ENCODE results near the gene UGT2B7.

Gene UGT2B7

GRCh38 chr4:69089388-69089787 lies 6.9 kb upstream of the UGT2B7 start:
- H3K27me3 ChIP-seq (replicated peaks in 2 of 5; ENCODE audit: control insufficient read depth in 4 of 5, insufficient read depth in 5 of 5, low read length in 4 of 5), result no peaks in the 10 kb centered on the region
- ChIA-PET POLR2A (no interaction called here), CTCF (interaction anchor here (0.8 kb wide), 1 partner anchor 9 kb away, joined by 3 read pairs; no protein-coding TSS in a partner anchor)
- no peak overlapping the region for H3K27ac ChIP-seq (ENCODE audit: insufficient read depth in 1 of 2, low read depth in 1 of 2, low read length in 2 of 2, poor library complexity in 1 of 2, severe bottlenecking in 2 of 2)
- DNase-seq, result no peak
- peaks cover 0 to 1% (median 0%) of the 10 kb centered on the region in 5 experiments for H3K9me3 ChIP-seq (ENCODE audit: control extremely low read depth in 1 of 5, control insufficient read depth in 4 of 5, insufficient read depth in 2 of 5, low read depth in 1 of 5, low read length in 4 of 5)
- WGBS (ENCODE audit: insufficient coverage), result 83% methylated on average over 1 of the region's 1 CpG
- H3K4me1 ChIP-seq (ENCODE audit: control extremely low read depth in 1 of 4, control insufficient read depth in 4 of 4, insufficient read depth in 4 of 4, low read length in 3 of 4), result no peaks in the 10 kb centered on the region
- H3K4me3 ChIP-seq (ENCODE audit: control insufficient read depth in 1 of 7, extremely low read depth in 1 of 7, insufficient read depth in 4 of 7, low read depth in 2 of 7, low read length in 6 of 7), result no peak overlapping the region
- H3K36me3 ChIP-seq (ENCODE audit: control insufficient read depth in 4 of 4, insufficient read depth in 4 of 4, low read length in 3 of 4), result no peaks in the 10 kb centered on the region

- no peak for DNase-seq
- WGBS (ENCODE audit: insufficient coverage), result no CpG with 5 or more reads among the region's 1 CpG
- ChIA-PET POLR2A (no interaction called here), CTCF (no interaction called here)
- H3K27ac ChIP-seq (ENCODE audit: insufficient read depth in 1 of 2, low read depth in 1 of 2, low read length in 2 of 2, poor library complexity in 1 of 2, severe bottlenecking in 2 of 2), result no peak overlapping the region
- no peaks in the 10 kb centered on the region for H3K36me3 ChIP-seq (ENCODE audit: control insufficient read depth in 4 of 4, insufficient read depth in 4 of 4, low read length in 3 of 4)
- H3K4me3 ChIP-seq (ENCODE audit: control insufficient read depth in 1 of 7, extremely low read depth in 1 of 7, insufficient read depth in 4 of 7, low read depth in 2 of 7, low read length in 6 of 7), result no peak overlapping the region
- no peaks in the 10 kb centered on the region for H3K27me3 ChIP-seq (replicated peaks in 2 of 5; ENCODE audit: control insufficient read depth in 4 of 5, insufficient read depth in 5 of 5, low read length in 4 of 5)
- H3K9me3 ChIP-seq (ENCODE audit: control extremely low read depth in 1 of 5, control insufficient read depth in 4 of 5, insufficient read depth in 2 of 5, low read depth in 1 of 5, low read length in 4 of 5), result peaks cover 0 to 1% (median 0%) of the 10 kb centered on the region in 5 experiments
- H3K4me1 ChIP-seq (ENCODE audit: control extremely low read depth in 1 of 4, control insufficient read depth in 4 of 4, insufficient read depth in 4 of 4, low read length in 3 of 4), result peaks cover 0 to 2% (median 0%) of the 10 kb centered on the region in 4 experiments
Observed at GRCh38 chr4:69092190-69092589, 4.1 kb upstream of the UGT2B7 start.

GRCh38 chr4:69092980-69093568 lies 3.2 kb upstream of the UGT2B7 start:
- CTCF ChIA-PET, result no interaction called here
- POLR2A ChIA-PET, result no interaction called here
- H3K36me3 ChIP-seq (ENCODE audit: control insufficient read depth in 4 of 4, insufficient read depth in 4 of 4, low read length in 3 of 4), result no peaks in the 10 kb centered on the region
- peaks cover 0 to 2% (median 0%) of the 10 kb centered on the region in 4 experiments for H3K4me1 ChIP-seq (ENCODE audit: control extremely low read depth in 1 of 4, control insufficient read depth in 4 of 4, insufficient read depth in 4 of 4, low read length in 3 of 4)
- DNase-seq, result no peak
- H3K27me3 ChIP-seq (replicated peaks in 2 of 5; ENCODE audit: control insufficient read depth in 4 of 5, insufficient read depth in 5 of 5, low read length in 4 of 5), result no peaks in the 10 kb centered on the region
- no peak overlapping the region for H3K4me3 ChIP-seq (ENCODE audit: control insufficient read depth in 1 of 7, extremely low read depth in 1 of 7, insufficient read depth in 4 of 7, low read depth in 2 of 7, low read length in 6 of 7)
- 85% methylated on average over 5 of the region's 6 CpGs for WGBS (ENCODE audit: insufficient coverage)
- no peak overlapping the region for H3K27ac ChIP-seq (ENCODE audit: insufficient read depth in 1 of 2, low read depth in 1 of 2, low read length in 2 of 2, poor library complexity in 1 of 2, severe bottlenecking in 2 of 2)
- H3K9me3 ChIP-seq (ENCODE audit: control extremely low read depth in 1 of 5, control insufficient read depth in 4 of 5, insufficient read depth in 2 of 5, low read depth in 1 of 5, low read length in 4 of 5), result peaks cover 0 to 1% (median 0%) of the 10 kb centered on the region in 5 experiments

GRCh38 chr4:69093681-69094080 lies 2.6 kb upstream of the UGT2B7 start:
- Histone ChIP-seq H3K27me3 (replicated peaks in 2 of 5; ENCODE audit: control insufficient read depth in 4 of 5, insufficient read depth in 5 of 5, low read length in 4 of 5) (no peaks in the 10 kb centered on the region), H3K36me3 (ENCODE audit: control insufficient read depth in 4 of 4, insufficient read depth in 4 of 4, low read length in 3 of 4) (no peaks in the 10 kb centered on the region), H3K4me1 (ENCODE audit: control extremely low read depth in 1 of 4, control insufficient read depth in 4 of 4, insufficient read depth in 4 of 4, low read length in 3 of 4) (peaks cover 0 to 2% (median 0%) of the 10 kb centered on the region in 4 experiments), H3K4me3 (ENCODE audit: control insufficient read depth in 1 of 7, extremely low read depth in 1 of 7, insufficient read depth in 4 of 7, low read depth in 2 of 7, low read length in 6 of 7) (no peak overlapping the region), H3K9me3 (ENCODE audit: control extremely low read depth in 1 of 5, control insufficient read depth in 4 of 5, insufficient read depth in 2 of 5, low read depth in 1 of 5, low read length in 4 of 5) (peaks cover 0 to 1% (median 0%) of the 10 kb centered on the region in 5 experiments), H3K27ac (ENCODE audit: insufficient read depth in 1 of 2, low read depth in 1 of 2, low read length in 2 of 2, poor library complexity in 1 of 2, severe bottlenecking in 2 of 2) (no peak overlapping the region)
- CTCF ChIA-PET, result no interaction called here
- POLR2A ChIA-PET, result no interaction called here
- 100% methylated on average over 2 of the region's 3 CpGs for WGBS (ENCODE audit: insufficient coverage)
- no peak for DNase-seq

- WGBS (ENCODE audit: insufficient coverage), result no CpG with 5 or more reads among the region's 2 CpGs
- Histone ChIP-seq H3K4me1 (ENCODE audit: control extremely low read depth in 1 of 4, control insufficient read depth in 4 of 4, insufficient read depth in 4 of 4, low read length in 3 of 4) (peaks cover 0 to 2% (median 0%) of the 10 kb centered on the region in 4 experiments), H3K4me3 (ENCODE audit: control insufficient read depth in 1 of 7, extremely low read depth in 1 of 7, insufficient read depth in 4 of 7, low read depth in 2 of 7, low read length in 6 of 7) (no peak overlapping the region), H3K36me3 (ENCODE audit: control insufficient read depth in 4 of 4, insufficient read depth in 4 of 4, low read length in 3 of 4) (no peaks in the 10 kb centered on the region), H3K27ac (ENCODE audit: insufficient read depth in 1 of 2, low read depth in 1 of 2, low read length in 2 of 2, poor library complexity in 1 of 2, severe bottlenecking in 2 of 2) (no peak overlapping the region), H3K27me3 (replicated peaks in 2 of 5; ENCODE audit: control insufficient read depth in 4 of 5, insufficient read depth in 5 of 5, low read length in 4 of 5) (no peaks in the 10 kb centered on the region), H3K9me3 (ENCODE audit: control extremely low read depth in 1 of 5, control insufficient read depth in 4 of 5, insufficient read depth in 2 of 5, low read depth in 1 of 5, low read length in 4 of 5) (no peaks in the 10 kb centered on the region)
- ChIA-PET POLR2A (no interaction called here), CTCF (no interaction called here)
- no peak for DNase-seq
Observed at GRCh38 chr4:69095301-69095731, 958 bp upstream of the UGT2B7 start.

GRCh38 chr4:69096810-69097209 lies 536 bp downstream of the UGT2B7 start:
- 77% methylated on average over 2 of the region's 3 CpGs for WGBS (ENCODE audit: insufficient coverage)
- POLR2A ChIA-PET, result no interaction called here
- Histone ChIP-seq H3K4me1 (ENCODE audit: control extremely low read depth in 1 of 4, control insufficient read depth in 4 of 4, insufficient read depth in 4 of 4, low read length in 3 of 4) (peaks cover 0 to 2% (median 0%) of the 10 kb centered on the region in 4 experiments), H3K27me3 (replicated peaks in 2 of 5; ENCODE audit: control insufficient read depth in 4 of 5, insufficient read depth in 5 of 5, low read length in 4 of 5) (no peaks in the 10 kb centered on the region), H3K9me3 (ENCODE audit: control extremely low read depth in 1 of 5, control insufficient read depth in 4 of 5, insufficient read depth in 2 of 5, low read depth in 1 of 5, low read length in 4 of 5) (no peaks in the 10 kb centered on the region), H3K27ac (ENCODE audit: insufficient read depth in 1 of 2, low read depth in 1 of 2, low read length in 2 of 2, poor library complexity in 1 of 2, severe bottlenecking in 2 of 2) (no peak overlapping the region), H3K4me3 (ENCODE audit: control insufficient read depth in 1 of 7, extremely low read depth in 1 of 7, insufficient read depth in 4 of 7, low read depth in 2 of 7, low read length in 6 of 7) (no peak overlapping the region), H3K36me3 (ENCODE audit: control insufficient read depth in 4 of 4, insufficient read depth in 4 of 4, low read length in 3 of 4) (no peaks in the 10 kb centered on the region)
- CTCF ChIA-PET, result no interaction called here
- no peak for DNase-seq

- DNase-seq, result no peak
- no peaks in the 10 kb centered on the region for H3K27me3 ChIP-seq (replicated peaks in 2 of 5; ENCODE audit: control insufficient read depth in 4 of 5, insufficient read depth in 5 of 5, low read length in 4 of 5)
- H3K4me1 ChIP-seq (ENCODE audit: control extremely low read depth in 1 of 4, control insufficient read depth in 4 of 4, insufficient read depth in 4 of 4, low read length in 3 of 4), result peaks cover 0 to 2% (median 0%) of the 10 kb centered on the region in 4 experiments
- CTCF ChIA-PET, result no interaction called here
- POLR2A ChIA-PET, result no interaction called here
- no peaks in the 10 kb centered on the region for H3K9me3 ChIP-seq (ENCODE audit: control extremely low read depth in 1 of 5, control insufficient read depth in 4 of 5, insufficient read depth in 2 of 5, low read depth in 1 of 5, low read length in 4 of 5)
- 100% methylated on average over 1 of the region's 4 CpGs for WGBS (ENCODE audit: insufficient coverage)
- H3K4me3 ChIP-seq (ENCODE audit: control insufficient read depth in 1 of 7, extremely low read depth in 1 of 7, insufficient read depth in 4 of 7, low read depth in 2 of 7, low read length in 6 of 7), result no peak overlapping the region
- no peak overlapping the region for H3K27ac ChIP-seq (ENCODE audit: insufficient read depth in 1 of 2, low read depth in 1 of 2, low read length in 2 of 2, poor library complexity in 1 of 2, severe bottlenecking in 2 of 2)
- no peaks in the 10 kb centered on the region for H3K36me3 ChIP-seq (ENCODE audit: control insufficient read depth in 4 of 4, insufficient read depth in 4 of 4, low read length in 3 of 4)
Observed at GRCh38 chr4:69098470-69098869, 2.2 kb downstream of the UGT2B7 start.
